BJ (cell line): ENCODE measurements around the gene SSPN. TPM values are rescaled to one million over a fixed set of nuclear protein-coding genes. Genes with fewer than 3 reads are reported as not detected.

ENCODE experiments used
- CTCF ChIA-PET: fragments of 350-600 bp; formaldehyde crosslinking; extraction: SDS; loops from one replicate; lab custom pipeline; 2021; ENCODE audit warnings: antibody characterized with exemption, inconsistent platforms; lab: Yijun Ruan, JAX
- POLR2A ChIA-PET: fragments of 300-600 bp; sonication (Branson Sonifier 250); formaldehyde crosslinking; extraction: SDS; loops from one replicate; lab custom pipeline; 2021; ENCODE audit warnings: antibody characterized with exemption; lab: Charles Lee
- DNase-seq: peaks from one replicate; pipeline ENCODE4 v3.0.0-alpha.2; 2011; ENCODE audit warnings: low read depth
- H3K27me3 ChIP-seq: 2 replicates; pipeline ENCODE4 v1.6.0; 2011; ENCODE audit warnings: low read length; ENCODE audit not compliant: control insufficient read depth, insufficient read depth
- H3K36me3 ChIP-seq: 2 replicates; pipeline ENCODE4 v1.5.1; 2011; ENCODE audit warnings: low read length; ENCODE audit not compliant: control insufficient read depth, insufficient read depth
- H3K4me3 ChIP-seq: 2 replicates; pipeline ENCODE4 v1.5.1; 2011; ENCODE audit warnings: low read depth, mild to moderate bottlenecking, control low read depth, low read length
- CTCF ChIP-seq: IDR thresholded peaks from 2 replicates; pipeline ENCODE4 v1.5.1; 2011; ENCODE audit warnings: low read depth, mild to moderate bottlenecking, control low read depth, inconsistent platforms, low read length, moderate library complexity; ENCODE audit not compliant: insufficient read depth
- polyA plus RNA-seq: library from polyadenylated mRNA; depleted of rRNA; stranded (reverse); fragments of >200 nt; gene quantifications from 2 replicates; pipeline ENCODE4 v1.2.3, GENCODE V29; 2011

SSPN gene
- polyA plus RNA-seq, 1 experiment = 37.6 TPM

DNA sequence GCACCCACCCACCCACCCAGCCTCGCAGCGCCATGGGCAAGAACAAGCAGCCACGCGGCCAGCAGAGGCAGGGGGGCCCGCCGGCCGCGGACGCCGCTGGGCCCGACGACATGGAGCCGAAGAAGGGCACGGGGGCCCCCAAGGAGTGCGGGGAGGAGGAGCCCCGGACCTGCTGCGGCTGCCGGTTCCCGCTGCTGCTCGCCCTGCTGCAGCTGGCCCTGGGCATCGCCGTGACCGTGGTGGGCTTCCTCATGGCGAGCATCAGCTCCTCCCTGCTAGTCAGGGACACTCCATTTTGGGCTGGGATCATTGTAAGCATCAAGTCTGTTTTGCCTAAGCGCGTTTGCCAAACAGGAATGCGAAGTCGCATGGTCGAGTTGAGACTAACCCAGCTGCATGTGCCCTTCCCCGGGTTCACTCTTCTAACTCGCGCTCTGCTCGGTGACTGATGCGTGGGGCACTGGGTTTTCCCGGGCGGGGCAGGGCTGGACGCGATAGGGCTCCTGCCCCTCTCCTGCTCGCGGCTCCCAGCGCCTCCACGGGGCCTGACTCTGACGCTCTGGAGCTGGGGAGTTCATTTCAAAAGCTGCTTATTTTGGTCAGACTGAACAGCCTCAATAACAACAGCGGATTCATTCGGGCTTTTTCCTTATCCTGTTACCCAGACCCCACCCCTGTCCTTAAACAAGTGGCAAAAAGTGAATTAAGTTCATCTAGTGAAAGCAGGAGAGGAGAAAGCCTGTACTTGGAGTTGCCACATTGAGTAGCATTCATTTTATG lies 458 bp downstream of the SSPN start:
- Histone ChIP-seq H3K36me3 (no peaks in the 10 kb centered on the region), H3K4me3 (peak overlapping the region; percentile 58), H3K27me3 (no peaks in the 10 kb centered on the region)
- POLR2A ChIA-PET = interaction anchor here (0.6 kb wide), 2 partner anchors 14 to 18 kb away, joined by 4 to 5 read pairs; no protein-coding TSS in a partner anchor
- CTCF ChIA-PET = interaction anchor here (0.7 to 1.0 kb wide), 3 partner anchors 35 to 179 kb away, joined by 3 to 4 read pairs (median 3); no protein-coding TSS in a partner anchor
- DNase-seq = peak; percentile 10
- TF ChIP-seq CTCF = no peak; the same call in 1 of the 2 replicates

- Histone ChIP-seq H3K27me3 (no peaks in the 10 kb centered on the region), H3K4me3 (peak overlapping the region; percentile 58), H3K36me3 (no peaks in the 10 kb centered on the region)
- no peak for DNase-seq
- TF ChIP-seq CTCF = no peak
- CTCF ChIA-PET = interaction anchor here (0.7 to 1.0 kb wide), 2 partner anchors 34 to 179 kb away, joined by 3 read pairs; no protein-coding TSS in a partner anchor
- POLR2A ChIA-PET = interaction anchor here (0.6 kb wide), 1 partner anchor 13 kb away, joined by 5 read pairs; no protein-coding TSS in a partner anchor
Observed at GRCh38 chr12:26196421-26196716, 996 bp downstream of the SSPN start.

- POLR2A ChIA-PET = no interaction called here
- no peak for DNase-seq
- no peaks in the 10 kb centered on the region for H3K36me3 ChIP-seq
- no peak for TF ChIP-seq CTCF
- CTCF ChIA-PET = interaction anchor here (0.6 to 1.3 kb wide), 4 partner anchors 16 to 256 kb away, joined by 3 read pairs; no protein-coding TSS in a partner anchor
- no peaks in the 10 kb centered on the region for H3K27me3 ChIP-seq
- no peak overlapping the region for H3K4me3 ChIP-seq
Observed at GRCh38 chr12:26197832-26198231, 2.5 kb downstream of the SSPN start.

GRCh38 chr12:26198742-26199141 lies 3.4 kb downstream of the SSPN start:
- CTCF ChIA-PET = no interaction called here
- no peak for TF ChIP-seq CTCF
- H3K27me3 ChIP-seq = no peaks in the 10 kb centered on the region
- POLR2A ChIA-PET = no interaction called here
- peak; percentile 13 for DNase-seq
- no peak overlapping the region for H3K4me3 ChIP-seq
- no peaks in the 10 kb centered on the region for H3K36me3 ChIP-seq

DNA sequence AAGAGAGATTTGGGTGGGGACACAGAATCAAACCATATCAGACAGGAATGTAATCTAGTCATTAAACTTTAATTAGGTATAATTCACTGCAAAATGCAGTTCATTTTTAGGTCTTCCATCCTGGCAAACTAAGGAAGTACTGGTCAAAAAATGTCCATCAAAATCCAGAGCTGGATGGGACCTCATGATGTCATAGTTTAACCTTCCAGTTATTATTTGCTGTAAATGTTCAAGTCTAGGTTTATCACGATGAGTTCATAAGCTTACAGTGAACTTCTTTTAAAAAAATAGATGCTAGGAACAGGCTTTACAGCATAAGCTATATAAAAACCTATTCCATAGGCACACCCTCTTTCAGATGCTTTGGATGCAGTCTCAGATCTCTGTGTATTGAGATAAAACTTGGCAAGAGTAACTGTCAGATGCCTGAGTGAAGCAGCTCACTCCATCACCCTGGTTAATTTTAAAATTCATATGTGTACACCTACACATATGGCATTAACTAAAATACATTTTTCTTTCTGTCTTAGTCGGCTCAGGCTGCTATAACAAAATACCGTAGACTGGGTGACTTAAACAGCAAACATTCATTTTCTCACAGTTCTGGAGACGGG lies 7.9 kb downstream of the SSPN start:
- Histone ChIP-seq H3K27me3 (no peaks in the 10 kb centered on the region), H3K4me3 (no peak overlapping the region), H3K36me3 (no peaks in the 10 kb centered on the region)
- no peak for TF ChIP-seq CTCF
- CTCF ChIA-PET = interaction anchor here (0.6 kb wide), 1 partner anchor 109 kb away, joined by 3 read pairs; no protein-coding TSS in a partner anchor
- no peak for DNase-seq
- POLR2A ChIA-PET = no interaction called here
